GM21825 (cell line): Measurements from ENCODE around the gene BRAP.
"Not testable (repeated sequence)": the region's sequence is repeated elsewhere in the genome, so short reads cannot be mapped to it uniquely, and the experiment has no call there.

Source experiments
- ATAC-seq: cut with Tn5 transposase; IDR thresholded peaks from one replicate; pipeline ENCODE4 v1.9.1; 2021; ENCODE audit warnings: mild to moderate bottlenecking, moderate library complexity; ENCODE audit not compliant: unreplicated experiment

BRAP gene

GRCh38 chr12:111677186-111677585 lies 8.6 kb downstream of the BRAP start:
- ATAC-seq, result no peak

GRCh38 chr12:111673503-111673902 lies 12.3 kb downstream of the BRAP start:
- no peak for ATAC-seq

- no peak for ATAC-seq
These were observed 12.9 kb downstream of the BRAP start for GRCh38 chr12:111672822-111673381.

- no peak for ATAC-seq
These were observed 20.5 kb downstream of the BRAP start for GRCh38 chr12:111664961-111665865.

- no peak for ATAC-seq
These were observed 21.3 kb downstream of the BRAP start for GRCh38 chr12:111664499-111664898.

GRCh38 chr12:111656016-111656415 lies 29.7 kb downstream of the BRAP start:
- no peak for ATAC-seq

GRCh38 chr12:111655356-111655755 lies 30.4 kb downstream of the BRAP start:
- no peak for ATAC-seq

- ATAC-seq, result no peak
These were observed 32.2 kb downstream of the BRAP start for GRCh38 chr12:111653596-111653995.

GRCh38 chr12:111652530-111652929 lies 33.2 kb downstream of the BRAP start:
- ATAC-seq, result not testable (repeated sequence)

GRCh38 chr12:111650912-111651311 lies 34.8 kb downstream of the BRAP start:
- ATAC-seq, result no peak

GRCh38 chr12:111645433-111645832 lies 40.3 kb downstream of the BRAP start:
- no peak for ATAC-seq

GRCh38 chr12:111643427-111643826 lies 42.3 kb downstream of the BRAP start:
- ATAC-seq, result no peak

- ATAC-seq, result no peak
These were observed 42.9 kb downstream of the BRAP start for GRCh38 chr12:111642681-111643426.

GRCh38 chr12:111640506-111640905 lies 45.2 kb downstream of the BRAP start:
- no peak for ATAC-seq

GRCh38 chr12:111638556-111638955 lies 47.2 kb downstream of the BRAP start:
- ATAC-seq, result no peak

- ATAC-seq, result no peak
These were observed 49.4 kb downstream of the BRAP start for GRCh38 chr12:111636209-111636945.

GRCh38 chr12:111635524-111635923 lies 50.2 kb downstream of the BRAP start:
- no peak for ATAC-seq

GRCh38 chr12:111628505-111629260 lies 57.1 kb downstream of the BRAP start:
- no peak for ATAC-seq

GRCh38 chr12:111626230-111626629 lies 59.5 kb downstream of the BRAP start:
- no peak for ATAC-seq

- no peak for ATAC-seq
These were observed 61.2 kb downstream of the BRAP start for GRCh38 chr12:111624540-111624939.
